ENCODE data around the gene NOTCH1.

The NOTCH1 gene

GRCh38 chr9:136502940-136503550 lies 42.8 kb downstream of the NOTCH1 start:
- H3K4me3 ChIP-seq (ENCODE audit: low read depth, low read length): no peak overlapping the region
- no peaks in the 10 kb centered on the region for H3K4me1 ChIP-seq (ENCODE audit: control insufficient read depth in 1 of 2, insufficient read depth in 2 of 2, low read length in 2 of 2)
- H2BK5ac ChIP-seq (ENCODE audit: low read depth, low read length, poor library complexity): no peak overlapping the region
- no peak overlapping the region for H4K12ac ChIP-seq (ENCODE audit: low read depth, low read length)
- H3K4me2 ChIP-seq (ENCODE audit: low read length): no peak overlapping the region
- H2BK120ac ChIP-seq (ENCODE audit: insufficient read depth, low read length, poor library complexity): no peak overlapping the region
- no peaks in the 10 kb centered on the region for H3K27me3 ChIP-seq (ENCODE audit: insufficient read depth, low read length)
- H4K8ac ChIP-seq (ENCODE audit: low read depth, low read length): no peak overlapping the region
- no CpG with 5 or more reads among the region's 33 CpGs for WGBS (ENCODE audit: extremely low coverage, insufficient coverage, insufficient read length)
- no peaks in the 10 kb centered on the region for H3K79me2 ChIP-seq (ENCODE audit: control insufficient read depth, insufficient read depth, low read length, poor library complexity)
- H2BK12ac ChIP-seq (ENCODE audit: low read length): no peak overlapping the region
- no peak overlapping the region for H4K91ac ChIP-seq (ENCODE audit: low read depth, low read length)
- H3K4ac ChIP-seq (ENCODE audit: low read depth, low read length): no peak overlapping the region
- H2AFZ ChIP-seq (ENCODE audit: insufficient read depth, low read length, poor library complexity): no peak overlapping the region
- no peak overlapping the region for H3K27ac ChIP-seq (ENCODE audit: low read depth, low read length)
- no peak for DNase-seq
- H3K9me3 ChIP-seq (ENCODE audit: insufficient read depth, low read depth, low read length): peaks cover 8% of the 10 kb centered on the region
- H2AK5ac ChIP-seq (ENCODE audit: low read length): no peak overlapping the region
- no peak overlapping the region for H3K9ac ChIP-seq (ENCODE audit: low read length)
- no peaks in the 10 kb centered on the region for H3K79me1 ChIP-seq (ENCODE audit: low read length)
- H3K18ac ChIP-seq (ENCODE audit: low read length): no peak overlapping the region
- no peak overlapping the region for H3K23ac ChIP-seq (ENCODE audit: low read length)
- no peak overlapping the region for H3K14ac ChIP-seq (ENCODE audit: low read length)
- H3K36me3 ChIP-seq (ENCODE audit: control insufficient read depth in 1 of 2, insufficient read depth in 2 of 2, low read length in 2 of 2): peaks cover 83 to 84% of the 10 kb centered on the region in 2 experiments

- Histone ChIP-seq H3K79me2 (ENCODE audit: control insufficient read depth, insufficient read depth, low read length, poor library complexity) (no peaks in the 10 kb centered on the region), H3K9ac (ENCODE audit: low read length) (no peak overlapping the region), H4K91ac (ENCODE audit: low read depth, low read length) (no peak overlapping the region), H2BK5ac (ENCODE audit: low read depth, low read length, poor library complexity) (no peak overlapping the region), H3K36me3 (ENCODE audit: control insufficient read depth in 1 of 2, insufficient read depth in 2 of 2, low read length in 2 of 2) (peaks cover 78 to 81% of the 10 kb centered on the region in 2 experiments), H3K4me1 (ENCODE audit: control insufficient read depth in 1 of 2, insufficient read depth in 2 of 2, low read length in 2 of 2) (no peaks in the 10 kb centered on the region), H2AK5ac (ENCODE audit: low read length) (no peak overlapping the region), H3K27me3 (ENCODE audit: insufficient read depth, low read length) (no peaks in the 10 kb centered on the region), H4K12ac (ENCODE audit: low read depth, low read length) (no peak overlapping the region), H3K4ac (ENCODE audit: low read depth, low read length) (no peak overlapping the region), H3K9me3 (ENCODE audit: insufficient read depth, low read depth, low read length) (peaks cover 8% of the 10 kb centered on the region), H3K79me1 (ENCODE audit: low read length) (no peaks in the 10 kb centered on the region), H3K14ac (ENCODE audit: low read length) (no peak overlapping the region), H3K4me2 (ENCODE audit: low read length) (no peak overlapping the region), H3K23ac (ENCODE audit: low read length) (no peak overlapping the region), H2AFZ (ENCODE audit: insufficient read depth, low read length, poor library complexity) (no peak overlapping the region), H3K27ac (ENCODE audit: low read depth, low read length) (no peak overlapping the region), H2BK12ac (ENCODE audit: low read length) (no peak overlapping the region), H3K18ac (ENCODE audit: low read length) (no peak overlapping the region), H4K8ac (ENCODE audit: low read depth, low read length) (no peak overlapping the region), H3K4me3 (ENCODE audit: low read depth, low read length) (no peak overlapping the region), H2BK120ac (ENCODE audit: insufficient read depth, low read length, poor library complexity) (no peak overlapping the region)
- no peak for DNase-seq
- no CpG with 5 or more reads among the region's 38 CpGs for WGBS (ENCODE audit: extremely low coverage, insufficient coverage, insufficient read length)
Observed at GRCh38 chr9:136502196-136502595, 43.7 kb downstream of the NOTCH1 start.

DNA sequence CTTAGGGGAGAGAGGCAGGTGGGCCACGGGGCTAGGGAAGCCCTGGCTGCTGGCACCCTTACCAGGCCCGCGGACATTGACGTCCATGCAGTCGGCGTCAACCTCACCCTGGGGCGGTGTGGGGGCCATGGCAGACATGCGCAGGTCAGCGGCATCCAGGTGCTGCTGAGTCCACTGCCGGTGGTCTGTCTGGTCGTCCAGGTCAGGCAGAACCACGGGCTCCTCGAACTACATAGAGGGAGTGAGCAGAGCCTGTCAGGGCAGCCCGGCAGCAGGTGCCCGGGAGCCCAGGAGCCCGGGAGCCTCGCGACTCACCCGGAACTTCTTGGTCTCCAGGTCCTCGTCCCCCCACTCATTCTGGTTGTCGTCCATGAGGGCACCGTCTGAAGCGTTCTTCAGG lies 44.2 kb downstream of the NOTCH1 start:
- no peaks in the 10 kb centered on the region for H3K79me1 ChIP-seq (ENCODE audit: low read length)
- H3K23ac ChIP-seq (ENCODE audit: low read length): no peak overlapping the region
- WGBS (ENCODE audit: extremely low coverage, insufficient coverage, insufficient read length): no CpG with 5 or more reads among the region's 23 CpGs
- no peaks in the 10 kb centered on the region for H3K79me2 ChIP-seq (ENCODE audit: control insufficient read depth, insufficient read depth, low read length, poor library complexity)
- no peak overlapping the region for H3K18ac ChIP-seq (ENCODE audit: low read length)
- no peak overlapping the region for H2BK12ac ChIP-seq (ENCODE audit: low read length)
- no peaks in the 10 kb centered on the region for H3K27me3 ChIP-seq (ENCODE audit: insufficient read depth, low read length)
- H3K14ac ChIP-seq (ENCODE audit: low read length): no peak overlapping the region
- no peak overlapping the region for H3K9ac ChIP-seq (ENCODE audit: low read length)
- no peak overlapping the region for H2BK120ac ChIP-seq (ENCODE audit: insufficient read depth, low read length, poor library complexity)
- H4K8ac ChIP-seq (ENCODE audit: low read depth, low read length): no peak overlapping the region
- H3K27ac ChIP-seq (ENCODE audit: low read depth, low read length): no peak overlapping the region
- no peak overlapping the region for H2AFZ ChIP-seq (ENCODE audit: insufficient read depth, low read length, poor library complexity)
- H3K36me3 ChIP-seq (ENCODE audit: control insufficient read depth in 1 of 2, insufficient read depth in 2 of 2, low read length in 2 of 2): peaks cover 78 to 79% of the 10 kb centered on the region in 2 experiments
- no peaks in the 10 kb centered on the region for H3K4me1 ChIP-seq (ENCODE audit: control insufficient read depth in 1 of 2, insufficient read depth in 2 of 2, low read length in 2 of 2)
- H2AK5ac ChIP-seq (ENCODE audit: low read length): no peak overlapping the region
- H3K4me3 ChIP-seq (ENCODE audit: low read depth, low read length): no peak overlapping the region
- H4K12ac ChIP-seq (ENCODE audit: low read depth, low read length): no peak overlapping the region
- no peak overlapping the region for H3K4me2 ChIP-seq (ENCODE audit: low read length)
- H3K9me3 ChIP-seq (ENCODE audit: insufficient read depth, low read depth, low read length): peaks cover 8% of the 10 kb centered on the region
- H2BK5ac ChIP-seq (ENCODE audit: low read depth, low read length, poor library complexity): no peak overlapping the region
- H4K91ac ChIP-seq (ENCODE audit: low read depth, low read length): no peak overlapping the region
- no peak for DNase-seq
- no peak overlapping the region for H3K4ac ChIP-seq (ENCODE audit: low read depth, low read length)

- H3K27me3 ChIP-seq (ENCODE audit: insufficient read depth, low read length): no peaks in the 10 kb centered on the region
- no peak overlapping the region for H3K9ac ChIP-seq (ENCODE audit: low read length)
- peaks cover 8% of the 10 kb centered on the region for H3K9me3 ChIP-seq (ENCODE audit: insufficient read depth, low read depth, low read length)
- no peak overlapping the region for H4K12ac ChIP-seq (ENCODE audit: low read depth, low read length)
- H4K8ac ChIP-seq (ENCODE audit: low read depth, low read length): no peak overlapping the region
- no peak overlapping the region for H3K4me2 ChIP-seq (ENCODE audit: low read length)
- H2BK5ac ChIP-seq (ENCODE audit: low read depth, low read length, poor library complexity): no peak overlapping the region
- H2BK12ac ChIP-seq (ENCODE audit: low read length): no peak overlapping the region
- no CpG with 5 or more reads among the region's 50 CpGs for WGBS (ENCODE audit: extremely low coverage, insufficient coverage, insufficient read length)
- no peak overlapping the region for H3K4me3 ChIP-seq (ENCODE audit: low read depth, low read length)
- H3K79me1 ChIP-seq (ENCODE audit: low read length): no peaks in the 10 kb centered on the region
- no peak overlapping the region for H2AFZ ChIP-seq (ENCODE audit: insufficient read depth, low read length, poor library complexity)
- peaks cover 76 to 77% of the 10 kb centered on the region in 2 experiments for H3K36me3 ChIP-seq (ENCODE audit: control insufficient read depth in 1 of 2, insufficient read depth in 2 of 2, low read length in 2 of 2)
- H2AK5ac ChIP-seq (ENCODE audit: low read length): no peak overlapping the region
- H4K91ac ChIP-seq (ENCODE audit: low read depth, low read length): no peak overlapping the region
- H3K79me2 ChIP-seq (ENCODE audit: control insufficient read depth, insufficient read depth, low read length, poor library complexity): no peaks in the 10 kb centered on the region
- no peaks in the 10 kb centered on the region for H3K4me1 ChIP-seq (ENCODE audit: control insufficient read depth in 1 of 2, insufficient read depth in 2 of 2, low read length in 2 of 2)
- H2BK120ac ChIP-seq (ENCODE audit: insufficient read depth, low read length, poor library complexity): no peak overlapping the region
- no peak for DNase-seq
- no peak overlapping the region for H3K23ac ChIP-seq (ENCODE audit: low read length)
- H3K27ac ChIP-seq (ENCODE audit: low read depth, low read length): no peak overlapping the region
- H3K4ac ChIP-seq (ENCODE audit: low read depth, low read length): no peak overlapping the region
- H3K14ac ChIP-seq (ENCODE audit: low read length): no peak overlapping the region
- no peak overlapping the region for H3K18ac ChIP-seq (ENCODE audit: low read length)
Observed at GRCh38 chr9:136499935-136500910, 45.6 kb downstream of the NOTCH1 start.
